NT2/D1 (cell line): ENCODE results near the gene NSL1.

ENCODE experiments used
- SUZ12 ChIP-seq: IDR thresholded peaks from 2 replicates; pipeline ENCODE4 v1.6.1; 2011; ENCODE audit not compliant: insufficient read length, insufficient read depth; ENCODE audit errors: extremely low read depth
- YY1 ChIP-seq: IDR thresholded peaks from 2 replicates; pipeline ENCODE4 v1.6.1; 2011; ENCODE audit not compliant: insufficient read length, insufficient read depth
- ZNF274 ChIP-seq: IDR thresholded peaks from 2 replicates; pipeline ENCODE4 v1.6.1; 2011; ENCODE audit warnings: mild to moderate bottlenecking, low read depth, low read length

DNA sequence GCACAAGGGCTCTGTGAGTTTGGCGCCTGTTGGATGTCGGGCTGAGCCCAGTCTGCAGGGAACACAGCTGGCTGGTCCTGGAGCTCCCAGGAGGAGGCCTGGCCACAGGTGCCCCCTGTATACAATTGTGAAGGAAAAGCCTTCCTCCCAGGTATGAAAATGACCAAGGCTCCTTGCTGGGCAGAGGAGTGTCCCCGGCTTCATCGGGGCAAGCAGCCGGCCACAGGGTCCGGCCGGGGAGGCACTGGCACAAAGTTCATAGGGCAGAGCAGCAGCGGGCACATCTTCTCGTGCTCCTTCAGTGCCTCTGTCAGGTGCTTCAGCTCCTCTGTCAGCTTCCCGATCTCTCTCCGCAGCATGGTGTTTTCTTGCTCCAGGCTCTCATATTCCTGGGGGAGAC, 105.0 kb downstream of the NSL1 start:
- TF ChIP-seq ZNF274: no peak
- TF ChIP-seq YY1: no peak
- no peak for TF ChIP-seq SUZ12
